HG02759 (cell line): ENCODE measurements around the gene FAM184A.
A peak's percentile ranks its signal among the peaks of the same experiment; 100 is the strongest.
"Not testable (repeated sequence)": the region's sequence is repeated elsewhere in the genome, so short reads cannot be mapped to it uniquely, and the experiment has no call there.

Source experiments
- ATAC-seq: cut with Tn5 transposase; IDR thresholded peaks from one replicate; pipeline ENCODE4 v1.9.1; 2021; ENCODE audit warnings: mild to moderate bottlenecking, moderate library complexity; ENCODE audit not compliant: unreplicated experiment

Gene FAM184A

DNA sequence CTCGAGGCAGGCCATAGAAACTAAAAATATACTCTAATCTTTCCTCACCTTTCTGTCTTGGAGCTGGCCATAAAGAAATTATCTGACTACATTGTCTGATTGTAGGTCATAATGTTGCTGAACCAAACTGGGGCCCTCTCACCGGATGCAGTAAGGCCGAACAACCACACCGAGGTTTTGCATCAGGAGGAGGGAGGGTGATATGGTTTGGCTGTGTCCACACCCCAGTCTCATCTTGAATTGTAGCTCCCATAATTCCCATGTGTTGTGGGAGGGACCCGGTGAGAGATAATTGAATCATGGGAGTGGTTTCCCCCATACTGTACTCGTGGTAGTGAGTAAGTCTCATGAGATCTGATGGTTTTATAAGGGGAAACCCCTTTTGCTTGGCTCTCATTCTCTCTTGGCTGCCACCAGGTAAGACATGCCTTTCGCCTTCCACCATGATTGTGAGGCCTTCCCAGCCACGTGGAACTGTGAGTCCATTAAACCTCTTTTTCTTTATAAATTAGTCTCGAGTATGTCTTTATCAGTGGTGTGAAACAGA is 19.4 kb upstream of the FAM184A start:
- ATAC-seq: not testable (repeated sequence)

- ATAC-seq: no peak
These were observed 18.5 kb upstream of the FAM184A start for GRCh38 chr6:119096721-119097565.

GRCh38 chr6:119090256-119090655 is 11.8 kb upstream of the FAM184A start:
- ATAC-seq: no peak

- ATAC-seq: no peak
These were observed 6.3 kb upstream of the FAM184A start for GRCh38 chr6:119084784-119085183.

DNA sequence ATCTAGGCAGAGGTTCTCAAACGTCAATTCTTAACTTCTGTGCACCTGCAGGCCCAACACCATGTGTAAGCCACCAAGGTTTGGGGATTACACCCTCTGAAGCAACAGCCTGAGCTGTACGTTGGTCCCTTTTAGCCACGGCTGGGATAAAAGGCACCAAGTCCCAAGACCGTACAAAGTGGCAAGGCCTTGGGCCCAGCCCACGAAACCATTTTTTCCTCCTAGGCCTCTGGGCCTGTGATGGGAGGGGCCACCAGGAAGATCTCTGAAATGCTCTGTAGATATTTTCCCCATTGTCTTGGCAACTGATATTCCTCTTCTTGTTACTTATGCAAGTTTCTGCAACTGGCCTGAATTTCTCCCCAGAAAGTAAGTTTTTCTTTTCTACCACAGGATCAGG is 4.5 kb upstream of the FAM184A start:
- ATAC-seq: no peak

DNA sequence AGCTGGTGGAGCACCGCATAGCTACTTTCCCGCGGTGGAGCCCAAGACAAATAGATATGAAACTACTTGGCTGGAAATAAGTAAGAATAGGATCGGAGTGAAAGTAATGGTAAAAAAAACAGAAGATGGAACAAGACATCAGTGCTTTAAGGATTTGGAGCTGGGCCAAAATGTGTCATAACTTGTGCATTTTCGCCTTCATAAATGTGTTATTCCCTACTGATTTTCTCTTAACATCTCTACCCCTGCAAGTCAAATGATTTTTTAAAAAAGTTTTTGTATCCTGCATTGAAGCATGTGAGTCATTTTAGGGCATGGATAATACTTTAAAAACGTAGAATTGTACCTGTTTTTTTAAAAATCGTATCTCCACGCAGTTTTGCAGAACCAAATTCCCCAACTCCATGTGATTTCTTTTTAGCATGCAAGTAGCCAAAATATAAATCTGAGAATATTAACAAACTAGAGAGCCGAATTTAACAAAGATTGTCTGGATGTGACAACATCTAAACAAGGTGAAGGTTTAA is 882 bp upstream of the FAM184A start:
- ATAC-seq: no peak

DNA sequence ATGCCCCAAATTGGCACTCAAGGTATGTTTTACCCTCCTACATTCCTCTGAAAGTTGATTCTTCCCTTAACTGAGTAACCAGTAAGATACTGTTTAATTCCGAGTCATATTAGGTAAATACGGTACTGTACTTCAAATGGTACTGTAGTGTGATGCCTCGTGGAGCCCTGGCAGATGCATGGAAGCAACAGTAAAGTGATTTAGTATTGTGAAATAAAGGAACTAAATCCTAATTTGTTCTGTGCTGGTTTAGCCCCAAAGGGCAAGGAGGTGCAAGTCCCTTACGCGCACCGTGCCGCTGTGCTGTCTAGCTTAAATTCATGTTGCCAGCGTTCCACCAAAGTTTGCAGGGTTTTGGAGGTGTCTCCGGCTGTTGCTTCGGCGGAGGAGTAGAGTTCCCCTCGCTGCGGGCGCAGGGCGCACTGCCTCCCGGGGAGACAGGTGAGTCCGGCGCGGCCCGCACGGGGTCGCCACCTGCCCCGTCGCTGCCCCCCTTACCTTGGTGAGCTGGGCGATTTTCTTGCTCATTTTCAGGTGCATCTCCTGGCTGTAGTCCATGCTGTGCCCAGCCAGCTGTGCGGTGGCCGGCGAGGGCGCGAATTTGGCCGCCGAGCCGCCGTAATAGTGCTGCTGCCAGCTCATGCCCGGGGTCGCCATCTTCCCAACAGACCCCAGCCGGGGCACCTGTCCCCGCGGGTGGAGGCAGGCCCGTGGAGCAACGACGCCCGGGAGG is 655 bp downstream of the FAM184A start:
- ATAC-seq: peak; percentile 36

- ATAC-seq: no peak
These were observed 1.1 kb downstream of the FAM184A start for GRCh38 chr6:119077391-119077642.

- ATAC-seq: no peak
These were observed 1.7 kb downstream of the FAM184A start for GRCh38 chr6:119076576-119077390.

- ATAC-seq: no peak
These were observed 2.3 kb downstream of the FAM184A start for GRCh38 chr6:119076173-119076572.

DNA sequence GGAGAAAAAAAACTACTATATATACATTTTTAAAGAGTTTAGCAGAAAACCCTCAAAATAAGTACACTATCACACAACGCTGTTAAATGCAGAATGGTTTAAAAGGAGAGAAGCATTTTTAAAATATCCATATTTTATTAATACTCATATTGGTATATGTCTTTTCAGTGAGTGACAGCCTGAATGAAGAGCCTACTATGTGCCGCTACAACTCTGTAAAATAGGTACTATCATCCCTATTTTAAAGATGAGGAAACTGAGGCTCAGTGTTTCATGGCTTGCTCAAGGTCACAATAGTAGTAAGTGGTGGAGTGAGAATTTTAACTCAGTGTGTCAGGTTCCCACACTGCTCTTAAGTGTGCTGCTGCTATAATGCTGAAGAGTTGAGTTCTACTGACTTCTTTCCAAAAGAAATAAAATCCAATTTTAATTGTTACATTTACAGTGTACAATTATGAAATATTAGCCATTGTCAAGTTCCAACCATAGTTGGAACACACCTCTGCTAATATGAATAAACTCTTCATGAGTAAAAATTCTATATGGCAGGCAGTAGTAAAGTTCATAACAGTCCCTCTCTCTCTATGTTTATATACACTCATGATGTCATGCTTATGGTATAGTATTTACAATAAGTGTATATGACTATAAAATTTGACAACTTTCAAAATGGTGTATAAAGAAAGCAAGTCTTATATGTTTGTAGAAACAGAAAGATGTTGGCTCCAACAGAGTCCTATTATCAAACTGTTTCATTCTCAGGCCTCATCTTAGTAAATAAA is 3.1 kb downstream of the FAM184A start:
- ATAC-seq: no peak

GRCh38 chr6:119073307-119074051 is 5.0 kb downstream of the FAM184A start:
- no peak for ATAC-seq

DNA sequence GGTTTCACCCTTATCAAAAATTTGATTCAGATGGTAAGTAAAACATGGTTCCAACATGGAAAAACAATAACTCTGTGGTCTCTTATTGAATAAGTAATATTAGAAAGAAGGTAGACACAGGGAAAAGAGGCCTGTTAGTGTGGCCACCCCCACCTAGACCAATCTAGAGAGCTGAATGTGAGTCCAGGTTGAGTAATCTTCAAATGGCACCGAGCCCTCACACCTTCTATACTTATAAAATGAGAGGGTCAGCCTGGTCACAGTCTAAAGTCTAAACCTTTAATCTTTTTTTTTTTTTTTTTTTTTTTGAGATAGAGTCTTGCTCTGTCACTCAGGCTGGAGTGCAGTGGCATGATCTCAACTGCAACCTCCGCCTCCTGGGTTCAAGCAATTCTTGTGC is 6.9 kb downstream of the FAM184A start:
- ATAC-seq: no peak

DNA sequence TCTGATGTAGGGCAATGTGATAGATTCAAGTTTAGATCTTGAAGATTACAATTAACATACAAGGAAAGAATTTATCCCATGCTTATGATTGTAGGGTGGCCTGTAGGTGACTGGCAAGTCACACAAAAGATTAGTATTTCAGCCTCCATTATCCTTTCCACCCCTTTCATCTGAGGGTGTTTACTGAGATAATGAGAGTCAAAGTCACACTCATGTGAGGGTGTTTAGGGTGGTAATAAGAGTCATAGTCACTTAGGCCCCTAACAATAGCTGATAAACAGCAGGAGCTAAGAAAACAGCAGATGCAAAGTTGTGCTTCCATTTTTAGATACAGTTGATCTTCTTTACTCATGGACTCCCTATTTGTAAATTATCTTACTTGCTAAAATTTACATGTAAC is 11.4 kb downstream of the FAM184A start:
- ATAC-seq: no peak

DNA sequence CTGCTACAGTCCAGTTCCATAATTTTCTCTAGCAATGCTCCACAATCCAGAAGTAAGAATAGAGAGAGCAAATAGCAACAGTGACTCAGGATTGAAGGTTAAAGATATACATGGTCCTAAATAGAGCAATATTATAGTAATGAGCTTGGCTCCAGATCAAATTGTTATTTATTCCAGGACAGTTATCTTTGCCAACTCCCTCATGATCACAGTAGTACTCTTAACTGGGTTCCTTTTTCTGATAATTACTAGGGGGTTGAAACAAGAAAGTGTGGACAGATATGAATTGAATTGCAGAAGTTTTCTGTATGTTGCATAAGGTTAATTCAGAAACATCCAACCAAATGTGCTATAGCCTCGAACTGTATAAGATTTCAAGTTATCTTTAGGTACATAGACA is 11.9 kb downstream of the FAM184A start:
- ATAC-seq: no peak

GRCh38 chr6:119065955-119066354 is 12.5 kb downstream of the FAM184A start:
- ATAC-seq: no peak

DNA sequence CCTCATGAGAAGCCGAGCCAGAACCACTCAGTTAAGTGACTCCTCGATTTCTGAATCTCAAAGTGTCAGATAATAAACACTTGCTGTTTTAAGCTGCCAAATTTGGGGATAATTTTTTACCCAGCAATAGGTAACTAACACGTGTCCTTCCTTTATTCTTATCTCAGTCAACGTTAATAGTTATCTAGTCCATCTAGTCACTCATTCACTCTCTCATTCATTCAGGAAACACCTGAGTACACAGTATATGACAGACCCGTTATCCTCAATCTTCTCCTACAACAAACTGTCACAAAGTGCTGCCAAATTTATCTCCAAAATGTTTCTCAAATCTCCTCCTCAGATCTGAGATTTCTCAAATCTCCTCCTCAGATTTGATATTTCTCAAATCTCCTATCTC is 13.1 kb downstream of the FAM184A start:
- no peak for ATAC-seq

- no peak for ATAC-seq
These were observed 15.0 kb downstream of the FAM184A start for GRCh38 chr6:119063491-119063890.

DNA sequence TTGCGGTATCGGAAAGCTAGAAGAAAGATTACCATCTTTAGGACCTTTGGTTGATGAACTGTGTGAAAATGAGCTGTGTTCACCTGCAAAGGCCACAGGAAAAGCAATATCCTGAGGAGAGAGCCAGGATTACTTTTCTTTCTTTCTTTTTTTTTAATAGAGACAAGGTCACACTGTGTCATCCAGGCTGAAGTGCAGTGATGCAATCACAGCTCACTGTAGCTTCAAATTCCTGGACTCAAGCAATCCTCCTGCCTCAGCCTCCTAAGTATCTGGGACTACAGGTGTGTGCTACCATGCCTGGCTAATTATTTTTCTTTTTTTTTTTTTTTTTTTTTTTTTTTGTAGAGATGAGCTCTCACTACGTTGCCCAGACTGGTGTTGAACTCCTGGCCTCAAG is 17.2 kb downstream of the FAM184A start:
- no peak for ATAC-seq
